ENCODE measurements around the gene NOVA2. TPM values are rescaled to one million over a fixed set of nuclear protein-coding genes. Genes with fewer than 3 reads are reported as not detected.

The NOVA2 gene
- total RNA-seq, 3 donors from 2014 or later (not counting 1 experiment from before 2014, with no cell fraction given): not detected

GRCh38 chr19:45962021-45962420, 11.6 kb downstream of the NOVA2 start:
- Mint-ChIP-seq H3K9me3 (no peaks in the 10 kb centered on the region), H3K27me3 (ENCODE audit: low read depth in 2 of 2) (peaks cover 27 to 45% of the 10 kb centered on the region in 2 donors), H3K4me1 (no peaks in the 10 kb centered on the region), H3K4me3 (no peak overlapping the region), H3K27ac (no peak overlapping the region), H3K36me3 (no peaks in the 10 kb centered on the region)
- ATAC-seq: no peak
- H3K27me3 ChIP-seq (ENCODE audit: control insufficient read depth, insufficient read depth, low read length): no peaks in the 10 kb centered on the region
- no peak overlapping the region for H3K4me3 ChIP-seq (ENCODE audit: low read length)
- no peak overlapping the region for H3K27ac ChIP-seq (ENCODE audit: low read length)
- H3K36me3 ChIP-seq (ENCODE audit: control insufficient read depth, insufficient read depth, low read length): no peaks in the 10 kb centered on the region
- H3K9me3 ChIP-seq (ENCODE audit: control insufficient read depth, insufficient read depth, low read length): no peaks in the 10 kb centered on the region
- no peak for TF ChIP-seq CTCF (IDR thresholded peaks at IDR 0.05)
- 88% methylated on average over 15 of the region's 15 CpGs for WGBS (ENCODE audit: insufficient coverage)
- H3K4me1 ChIP-seq (ENCODE audit: control insufficient read depth, insufficient read depth, low read length): no peaks in the 10 kb centered on the region
- DNase-seq: no peak
- intact Hi-C loops (cut with micrococcal nuclease): no loop called here

- 24% methylated on average over 16 of the region's 19 CpGs for WGBS (ENCODE audit: insufficient coverage)
Observed at GRCh38 chr19:45960595-45961235, 12.9 kb downstream of the NOVA2 start.

GRCh38 chr19:45959517-45960025, 14.1 kb downstream of the NOVA2 start:
- H3K27ac ChIP-seq (ENCODE audit: low read length): no peak overlapping the region
- Mint-ChIP-seq H3K27me3 (ENCODE audit: low read depth in 2 of 2) (peaks cover 34 to 53% of the 10 kb centered on the region in 2 donors), H3K4me1 (peaks cover 0 to 5% of the 10 kb centered on the region in 2 donors), H3K36me3 (no peaks in the 10 kb centered on the region), H3K9me3 (no peaks in the 10 kb centered on the region), H3K4me3 (no peak overlapping the region), H3K27ac (no peak overlapping the region)
- no peaks in the 10 kb centered on the region for H3K27me3 ChIP-seq (ENCODE audit: control insufficient read depth, insufficient read depth, low read length)
- ATAC-seq (no peak), DNase-seq (no peak)
- H3K36me3 ChIP-seq (ENCODE audit: control insufficient read depth, insufficient read depth, low read length): no peaks in the 10 kb centered on the region
- WGBS (ENCODE audit: insufficient coverage): 66% methylated on average over 8 of the region's 8 CpGs
- no peaks in the 10 kb centered on the region for H3K9me3 ChIP-seq (ENCODE audit: control insufficient read depth, insufficient read depth, low read length)
- intact Hi-C loops (cut with micrococcal nuclease): no loop called here
- no peaks in the 10 kb centered on the region for H3K4me1 ChIP-seq (ENCODE audit: control insufficient read depth, insufficient read depth, low read length)
- H3K4me3 ChIP-seq (ENCODE audit: low read length): no peak overlapping the region
- no peak for TF ChIP-seq CTCF (IDR thresholded peaks at IDR 0.05)

More at GRCh38 chr19:45960595-45961235, 12.9 kb downstream of the NOVA2 start:
- intact Hi-C loops (cut with micrococcal nuclease): no loop called here
- no peak for DNase-seq
- ATAC-seq: no peak
- no peak overlapping the region for H3K4me3 ChIP-seq (ENCODE audit: low read length)
- H3K9me3 Mint-ChIP-seq: no peaks in the 10 kb centered on the region
- peaks cover 27 to 45% of the 10 kb centered on the region in 2 donors for H3K27me3 Mint-ChIP-seq (ENCODE audit: low read depth in 2 of 2)
- TF ChIP-seq CTCF (IDR thresholded peaks at IDR 0.05): no peak
- no peak overlapping the region for H3K4me3 Mint-ChIP-seq
- H3K4me1 ChIP-seq (ENCODE audit: control insufficient read depth, insufficient read depth, low read length): no peaks in the 10 kb centered on the region
- H3K27ac Mint-ChIP-seq: no peak overlapping the region
- H3K27me3 ChIP-seq (ENCODE audit: control insufficient read depth, insufficient read depth, low read length): no peaks in the 10 kb centered on the region
- no peaks in the 10 kb centered on the region for H3K36me3 Mint-ChIP-seq
- no peaks in the 10 kb centered on the region for H3K9me3 ChIP-seq (ENCODE audit: control insufficient read depth, insufficient read depth, low read length)
- no peak overlapping the region for H3K27ac ChIP-seq (ENCODE audit: low read length)
- no peaks in the 10 kb centered on the region for H3K4me1 Mint-ChIP-seq
- H3K36me3 ChIP-seq (ENCODE audit: control insufficient read depth, insufficient read depth, low read length): no peaks in the 10 kb centered on the region

All from natural killer cell (primary cell).